Natural killer cell (primary cell): Measurements from ENCODE around the gene MRPL24. TPM values are rescaled to one million over a fixed set of nuclear protein-coding genes. Genes with fewer than 3 reads are reported as not detected.
A peak's percentile ranks its signal among the peaks of the same experiment; 100 is the strongest.

Source experiments
- ATAC-seq, 3 donors: fragments of 150-1000 bp in 2 of 3; fragments of 200-7000 bp in 1 of 3; cut with Tn5 transposase; 1 replicate in 1 of 3; 2 replicates in 2 of 3; pipeline ENCODE4 v1.10.0; 2021; ENCODE audit warnings: mild to moderate bottlenecking in 2 of 3, moderate library complexity in 2 of 3
- DNase-seq, 2 donors: peaks; one replicate each; pipeline versions ENCODE4 v3.0.0 to v3.0.0-alpha.2; 2013 to 2021; ENCODE audit warnings: mixed read lengths in 1 of 2
- H3K27ac ChIP-seq: one replicate; pipeline ENCODE4 v1.5.1; 2013; ENCODE audit warnings: mild to moderate bottlenecking, low read length
- H3K27me3 ChIP-seq: one replicate; pipeline ENCODE4 v1.6.1; 2013; ENCODE audit warnings: low read length; ENCODE audit not compliant: control insufficient read depth, insufficient read depth
- H3K36me3 ChIP-seq: one replicate; pipeline ENCODE4 v1.6.1; 2013; ENCODE audit warnings: low read length; ENCODE audit not compliant: control insufficient read depth, insufficient read depth
- H3K4me1 ChIP-seq: one replicate; pipeline ENCODE4 v1.6.1; 2013; ENCODE audit warnings: low read length; ENCODE audit not compliant: control insufficient read depth, insufficient read depth
- H3K4me3 ChIP-seq: one replicate; pipeline ENCODE4 v1.5.1; 2013; ENCODE audit warnings: low read length
- H3K9me3 ChIP-seq: one replicate; pipeline ENCODE4 v1.6.1; 2013; ENCODE audit warnings: low read length; ENCODE audit not compliant: control insufficient read depth, insufficient read depth
- H3K27ac Mint-ChIP-seq, 2 donors: one replicate each; pipeline ENCODE4 v1.8.0; 2022; ENCODE audit warnings: mild to moderate bottlenecking in 2 of 2, mixed read lengths in 2 of 2, moderate library complexity in 1 of 2
- H3K27me3 Mint-ChIP-seq, 2 donors: one replicate each; pipeline ENCODE4 v1.8.0; 2022; ENCODE audit warnings: low read depth in 2 of 2, mixed read lengths in 2 of 2
- H3K36me3 Mint-ChIP-seq: one replicate; pipeline ENCODE4 v1.8.0; 2022; ENCODE audit warnings: mixed read lengths
- H3K4me1 Mint-ChIP-seq, 2 donors: one replicate each; pipeline ENCODE4 v1.8.0; 2022; ENCODE audit warnings: mixed read lengths in 2 of 2
- H3K4me3 Mint-ChIP-seq: one replicate; pipeline ENCODE4 v1.8.0; 2022; ENCODE audit warnings: mild to moderate bottlenecking, moderate library complexity, mixed read lengths
- H3K9me3 Mint-ChIP-seq, 2 donors: one replicate each; pipeline ENCODE4 v1.8.0; 2022; ENCODE audit warnings: mixed read lengths in 2 of 2
- WGBS: methylation state at CpG from one replicate; pipeline ENCODE4 v1.1.7; 2013; ENCODE audit warnings: missing lambda C conversion rate; ENCODE audit not compliant: insufficient coverage; 5-methylcytosine and 5-hydroxymethylcytosine counted together
- intact Hi-C: fragments of 100-400 bp; cut with micrococcal nuclease; formaldehyde crosslinking; loops from one replicate; pipeline ENCODE4 v1.14.2; 2022
- total RNA-seq, 4 donors: library from RNA; stranded (reverse); fragments of 120-200 nt in 1 of 4; gene quantifications; one replicate each; pipeline versions ENCODE4 v1.2.3 to v1.2.4, GENCODE V29; 2013 to 2022
- TF ChIP-seq, protein P1 (sequence below): fragments of 200-600 bp; IDR thresholded peaks from one replicate; pipeline ENCODE4 v1.8.0; 2022; ENCODE audit warnings: antibody characterized with exemption

Gene MRPL24
- total RNA-seq, 3 donors from 2014 or later (not counting 1 experiment from before 2014, with no cell fraction given): 15.9 to 19.7 (median 18.7) TPM

DNA sequence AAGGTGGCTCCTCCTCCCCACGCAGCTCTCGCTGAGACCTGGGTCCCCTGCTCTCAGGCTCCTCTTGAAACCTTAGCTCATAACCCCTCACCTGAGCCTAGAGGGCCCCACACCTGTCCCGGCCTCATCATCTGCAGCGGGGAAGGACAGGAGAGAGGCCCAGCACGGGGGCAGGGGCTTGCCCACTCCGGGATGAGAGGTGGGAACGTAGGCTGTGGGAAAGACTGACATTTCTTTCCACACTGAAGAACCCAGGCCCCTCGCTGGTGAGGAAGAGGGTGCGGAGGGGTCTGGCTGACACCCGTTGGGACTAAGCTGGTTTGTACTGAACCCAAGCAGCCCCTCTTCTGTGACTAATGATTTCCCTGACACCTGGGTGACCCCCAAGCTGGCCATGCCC is 49.7 kb downstream of the MRPL24 start:
- TF ChIP-seq, protein P1, sequence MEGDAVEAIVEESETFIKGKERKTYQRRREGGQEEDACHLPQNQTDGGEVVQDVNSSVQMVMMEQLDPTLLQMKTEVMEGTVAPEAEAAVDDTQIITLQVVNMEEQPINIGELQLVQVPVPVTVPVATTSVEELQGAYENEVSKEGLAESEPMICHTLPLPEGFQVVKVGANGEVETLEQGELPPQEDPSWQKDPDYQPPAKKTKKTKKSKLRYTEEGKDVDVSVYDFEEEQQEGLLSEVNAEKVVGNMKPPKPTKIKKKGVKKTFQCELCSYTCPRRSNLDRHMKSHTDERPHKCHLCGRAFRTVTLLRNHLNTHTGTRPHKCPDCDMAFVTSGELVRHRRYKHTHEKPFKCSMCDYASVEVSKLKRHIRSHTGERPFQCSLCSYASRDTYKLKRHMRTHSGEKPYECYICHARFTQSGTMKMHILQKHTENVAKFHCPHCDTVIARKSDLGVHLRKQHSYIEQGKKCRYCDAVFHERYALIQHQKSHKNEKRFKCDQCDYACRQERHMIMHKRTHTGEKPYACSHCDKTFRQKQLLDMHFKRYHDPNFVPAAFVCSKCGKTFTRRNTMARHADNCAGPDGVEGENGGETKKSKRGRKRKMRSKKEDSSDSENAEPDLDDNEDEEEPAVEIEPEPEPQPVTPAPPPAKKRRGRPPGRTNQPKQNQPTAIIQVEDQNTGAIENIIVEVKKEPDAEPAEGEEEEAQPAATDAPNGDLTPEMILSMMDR: no peak
- 68% methylated on average over 10 of the region's 10 CpGs for WGBS
- intact Hi-C loops: no loop called here
- no peak for DNase-seq
- no peaks in the 10 kb centered on the region for H3K36me3 ChIP-seq
- H3K4me1 Mint-ChIP-seq: peaks cover 7 to 21% of the 10 kb centered on the region in 2 donors
- ATAC-seq: no peak
- H3K27ac ChIP-seq: no peak overlapping the region
- H3K4me3 Mint-ChIP-seq: no peak overlapping the region
- H3K36me3 Mint-ChIP-seq: no peaks in the 10 kb centered on the region
- no peaks in the 10 kb centered on the region for H3K9me3 Mint-ChIP-seq
- peaks cover 32 to 43% of the 10 kb centered on the region in 2 donors for H3K27me3 Mint-ChIP-seq
- no peak overlapping the region for H3K27ac Mint-ChIP-seq
- peaks cover 7% of the 10 kb centered on the region for H3K4me1 ChIP-seq
- no peaks in the 10 kb centered on the region for H3K9me3 ChIP-seq
- H3K4me3 ChIP-seq: no peak overlapping the region
- peaks cover 50% of the 10 kb centered on the region for H3K27me3 ChIP-seq

DNA sequence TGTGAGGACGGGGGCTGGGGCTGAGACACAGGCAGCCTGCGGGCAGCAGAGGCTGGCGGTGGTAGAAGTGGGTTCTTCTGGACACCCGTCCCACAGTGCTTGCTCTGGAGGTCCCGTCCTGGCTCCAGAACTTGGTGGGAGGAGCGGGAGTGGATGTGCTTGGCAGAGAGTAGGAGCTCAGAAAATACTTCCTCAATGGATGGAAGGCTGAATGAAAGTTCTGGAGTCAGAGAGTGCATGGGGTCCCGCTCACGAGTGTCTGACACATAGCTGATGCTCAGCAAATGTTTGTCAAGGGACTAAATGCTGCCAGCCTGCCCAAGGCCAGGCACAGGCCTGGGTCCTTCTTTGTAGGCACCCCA is 50.2 kb downstream of the MRPL24 start:
- peaks cover 50% of the 10 kb centered on the region for H3K27me3 ChIP-seq
- H3K27me3 Mint-ChIP-seq: peaks cover 32 to 43% of the 10 kb centered on the region in 2 donors
- no peaks in the 10 kb centered on the region for H3K9me3 ChIP-seq
- no peaks in the 10 kb centered on the region for H3K9me3 Mint-ChIP-seq
- intact Hi-C loops: no loop called here
- no peak for ATAC-seq
- H3K27ac Mint-ChIP-seq: no peak overlapping the region
- H3K4me3 ChIP-seq: no peak overlapping the region
- no peak overlapping the region for H3K4me3 Mint-ChIP-seq
- H3K27ac ChIP-seq: no peak overlapping the region
- H3K4me1 Mint-ChIP-seq: peaks cover 7 to 21% of the 10 kb centered on the region in 2 donors
- TF ChIP-seq, protein P1: no peak
- H3K4me1 ChIP-seq: peaks cover 7% of the 10 kb centered on the region
- no peaks in the 10 kb centered on the region for H3K36me3 Mint-ChIP-seq
- DNase-seq: no peak
- no peaks in the 10 kb centered on the region for H3K36me3 ChIP-seq
- 57% methylated on average over 8 of the region's 8 CpGs for WGBS

DNA sequence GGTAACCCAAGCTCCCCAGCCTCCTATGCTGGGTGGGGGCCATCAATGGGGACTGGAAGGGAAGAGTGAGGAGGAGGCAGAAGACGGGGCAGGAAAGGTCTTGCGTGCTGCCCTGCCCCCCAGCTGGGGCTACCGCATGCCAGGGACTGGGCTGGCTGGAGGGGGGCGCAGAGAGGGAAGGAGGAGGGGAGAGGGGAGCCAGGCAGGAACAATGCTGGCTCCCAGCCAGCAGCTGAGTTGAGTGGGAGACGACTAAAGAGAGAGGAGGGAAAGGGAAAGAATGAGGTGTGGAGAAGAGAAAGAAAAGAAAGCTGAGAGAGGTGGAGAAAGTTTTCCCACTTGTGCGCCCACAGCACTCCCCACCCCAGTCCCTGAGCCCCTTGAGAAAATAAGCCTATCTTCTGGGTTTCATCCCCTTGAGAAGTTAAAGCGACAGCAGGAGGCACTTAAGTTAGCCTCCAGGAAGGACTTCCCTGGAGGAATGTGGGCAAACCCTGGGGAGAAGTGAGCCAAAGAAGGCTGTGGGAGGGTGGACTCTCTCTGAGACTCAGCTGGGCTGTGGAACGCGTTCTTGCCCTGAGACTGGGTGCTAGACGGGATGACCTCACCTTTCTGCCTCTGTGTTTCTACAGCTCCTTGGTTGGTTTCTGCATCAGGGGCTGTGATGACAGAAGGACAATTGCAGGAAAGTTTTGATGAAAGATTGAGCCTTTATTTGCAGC is 50.8 kb downstream of the MRPL24 start:
- H3K4me3 ChIP-seq: no peak overlapping the region
- H3K27ac Mint-ChIP-seq: peak overlapping the region in 1 of 2 donors; percentile 21
- H3K4me3 Mint-ChIP-seq: no peak overlapping the region
- H3K9me3 Mint-ChIP-seq: no peaks in the 10 kb centered on the region
- no peaks in the 10 kb centered on the region for H3K9me3 ChIP-seq
- H3K27me3 Mint-ChIP-seq: peaks cover 32 to 43% of the 10 kb centered on the region in 2 donors
- WGBS: 29% methylated on average over 9 of the region's 10 CpGs
- no peaks in the 10 kb centered on the region for H3K36me3 Mint-ChIP-seq
- H3K27ac ChIP-seq: no peak overlapping the region
- no peak for ATAC-seq
- intact Hi-C loops: loop anchor here (1.0 kb wide), 2 partner anchors 35 to 200 kb away; no protein-coding TSS in a partner anchor
- TF ChIP-seq, protein P1: no peak
- peaks cover 7% of the 10 kb centered on the region for H3K4me1 ChIP-seq
- DNase-seq: no peak
- no peaks in the 10 kb centered on the region for H3K36me3 ChIP-seq
- peaks cover 7 to 21% of the 10 kb centered on the region in 2 donors for H3K4me1 Mint-ChIP-seq
- peaks cover 50% of the 10 kb centered on the region for H3K27me3 ChIP-seq
